Measurements from ENCODE around the gene NTRK1.

DNA sequence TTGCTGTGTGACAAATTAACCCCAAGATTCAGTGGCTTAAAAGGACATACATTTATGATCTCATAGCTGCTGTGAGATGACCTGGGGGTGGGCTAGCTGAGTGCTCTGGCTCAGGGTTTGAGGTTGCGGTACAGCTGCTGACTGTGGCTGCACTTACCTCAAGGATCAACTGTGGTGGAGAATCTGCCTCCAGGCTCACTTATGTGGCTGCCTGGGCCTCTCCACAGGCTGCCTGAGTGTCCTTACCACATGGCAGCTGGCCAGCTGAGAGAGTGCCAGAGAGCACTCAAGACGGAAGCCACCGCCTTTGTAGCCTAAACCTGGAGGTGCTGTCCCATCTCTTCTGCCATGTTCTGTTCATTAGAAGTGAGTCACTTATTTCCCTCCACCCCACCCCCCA, 65.5 kb downstream of the NTRK1 start:
- no peak for TF ChIP-seq FOXA1 (IDR thresholded peaks at IDR 0.05)
- no peak for TF ChIP-seq ZNF384 (IDR thresholded peaks at IDR 0.05)
- TF ChIP-seq TARDBP (IDR thresholded peaks at IDR 0.05) = no peak
- no peak for TF ChIP-seq SUZ12 (IDR thresholded peaks at IDR 0.05)
- TF ChIP-seq PKNOX1 (IDR thresholded peaks at IDR 0.05) = no peak
- TF ChIP-seq SP1 (IDR thresholded peaks at IDR 0.05) = no peak
- TF ChIP-seq FOXK2 (IDR thresholded peaks at IDR 0.05) = no peak
- no peak for TF ChIP-seq BHLHE40 (IDR thresholded peaks at IDR 0.05; ENCODE audit: borderline replicate concordance)
- TF ChIP-seq ELF4 (IDR thresholded peaks at IDR 0.05) = no peak
- no peak for TF ChIP-seq FOXM1 (IDR thresholded peaks at IDR 0.05; ENCODE audit: borderline replicate concordance)
